GM12801 (cell line): ENCODE measurements around the gene ANKRD60.

Source experiments
- CTCF ChIP-seq: IDR thresholded peaks from one replicate; pipeline ENCODE4 v1.5.1; 2011; ENCODE audit warnings: control low read depth; ENCODE audit not compliant: insufficient read length; ENCODE audit errors: extremely low read depth

Gene ANKRD60

GRCh38 chr20:58254890-58255289 is 26.4 kb upstream of the ANKRD60 start:
- no peak for TF ChIP-seq CTCF

GRCh38 chr20:58251979-58252591 is 23.6 kb upstream of the ANKRD60 start:
- TF ChIP-seq CTCF: no peak

- no peak for TF ChIP-seq CTCF
These were observed 23.0 kb upstream of the ANKRD60 start for GRCh38 chr20:58251348-58251978.

GRCh38 chr20:58246346-58246745 is 17.9 kb upstream of the ANKRD60 start:
- TF ChIP-seq CTCF: no peak

GRCh38 chr20:58245931-58246330 is 17.5 kb upstream of the ANKRD60 start:
- no peak for TF ChIP-seq CTCF

GRCh38 chr20:58245181-58245891 is 16.9 kb upstream of the ANKRD60 start:
- no peak for TF ChIP-seq CTCF

- no peak for TF ChIP-seq CTCF
These were observed 16.1 kb upstream of the ANKRD60 start for GRCh38 chr20:58244517-58245030.
